ENCODE results near the gene NTRK3. TPM values are rescaled to one million over a fixed set of nuclear protein-coding genes. Genes with fewer than 3 reads are reported as not detected.

NTRK3 gene
- total RNA-seq, 2 experiments from 2014 or later = 0.78 TPM; not detected in 1

GRCh38 chr15:88241060-88241459 lies 15.5 kb downstream of the NTRK3 start:
- ATAC-seq (ENCODE audit: poor library complexity) (no peak), DNase-seq (no peak)
- no peak overlapping the region for H3K27ac ChIP-seq (ENCODE audit: low read depth in 1 of 2, low read length in 2 of 2)
- ChIA-PET POLR2A (no interaction called here), CTCF (interaction anchor here (0.5 kb wide), 1 partner anchor 428 kb away, joined by 3 read pairs; no protein-coding TSS in a partner anchor)
- TF ChIP-seq CTCF (IDR thresholded peaks at IDR 0.05) = no peak
- intact Hi-C loops (cut with DNase I, micrococcal nuclease) = loop anchor here in 1 of 2 experiments (10.0 kb wide), 1 partner anchor 1616 kb away; no protein-coding TSS in a partner anchor
- H3K36me3 ChIP-seq (ENCODE audit: insufficient read depth, low read length) = no peaks in the 10 kb centered on the region
- Mint-ChIP-seq H3K27me3 (peaks cover 5% of the 10 kb centered on the region), H3K4me1 (ENCODE audit: low read depth) (no peaks in the 10 kb centered on the region), H3K36me3 (ENCODE audit: low read depth) (no peaks in the 10 kb centered on the region), H3K27ac (no peak overlapping the region), H3K9me3 (no peaks in the 10 kb centered on the region), H3K4me3 (no peak overlapping the region)
- H3K4me1 ChIP-seq (ENCODE audit: insufficient read depth, low read length) = no peaks in the 10 kb centered on the region
- peaks cover under 1 to 3% of the 10 kb centered on the region in 2 experiments for H3K27me3 ChIP-seq (ENCODE audit: control insufficient read depth in 1 of 2, insufficient read depth in 2 of 2, low read length in 2 of 2)
- no peak overlapping the region for H3K4me3 ChIP-seq (ENCODE audit: low read length)
- H3K9me3 ChIP-seq (ENCODE audit: control insufficient read depth in 1 of 2, insufficient read depth in 1 of 2, low read length in 2 of 2) = no peaks in the 10 kb centered on the region

GRCh38 chr15:88239594-88239993 lies 16.9 kb downstream of the NTRK3 start:
- peaks cover 0 to 8% of the 10 kb centered on the region in 2 experiments for H3K9me3 ChIP-seq (ENCODE audit: control insufficient read depth in 1 of 2, insufficient read depth in 1 of 2, low read length in 2 of 2)
- CTCF ChIA-PET = no interaction called here

GRCh38 chr15:88238618-88239430 lies 17.7 kb downstream of the NTRK3 start:
- ChIA-PET POLR2A (no interaction called here), CTCF (no interaction called here)
- H3K9me3 ChIP-seq (ENCODE audit: control insufficient read depth in 1 of 2, insufficient read depth in 1 of 2, low read length in 2 of 2) = peaks cover 0 to 10% of the 10 kb centered on the region in 2 experiments
- no peaks in the 10 kb centered on the region for H3K36me3 ChIP-seq (ENCODE audit: insufficient read depth, low read length)
- Mint-ChIP-seq H3K27ac (no peak overlapping the region), H3K36me3 (ENCODE audit: low read depth) (no peaks in the 10 kb centered on the region), H3K9me3 (no peaks in the 10 kb centered on the region), H3K27me3 (peaks cover 21% of the 10 kb centered on the region), H3K4me3 (no peak overlapping the region), H3K4me1 (ENCODE audit: low read depth) (no peaks in the 10 kb centered on the region)
- no peak overlapping the region for H3K4me3 ChIP-seq (ENCODE audit: low read length)
- no peak for DNase-seq
- H3K27me3 ChIP-seq (ENCODE audit: control insufficient read depth in 1 of 2, insufficient read depth in 2 of 2, low read length in 2 of 2) = peaks cover 0 to 3% of the 10 kb centered on the region in 2 experiments
- no peak for TF ChIP-seq CTCF (IDR thresholded peaks at IDR 0.05)
- ATAC-seq (ENCODE audit: poor library complexity) = no peak
- no peaks in the 10 kb centered on the region for H3K4me1 ChIP-seq (ENCODE audit: insufficient read depth, low read length)
- intact Hi-C loops (cut with DNase I, micrococcal nuclease) = no loop called here
- H3K27ac ChIP-seq (ENCODE audit: low read depth in 1 of 2, low read length in 2 of 2) = no peak overlapping the region

More at GRCh38 chr15:88239594-88239993, 16.9 kb downstream of the NTRK3 start:
- H3K36me3 Mint-ChIP-seq (ENCODE audit: low read depth) = no peaks in the 10 kb centered on the region
- Histone ChIP-seq H3K27ac (ENCODE audit: low read depth in 1 of 2, low read length in 2 of 2) (no peak overlapping the region), H3K4me1 (ENCODE audit: insufficient read depth, low read length) (no peaks in the 10 kb centered on the region), H3K27me3 (ENCODE audit: control insufficient read depth in 1 of 2, insufficient read depth in 2 of 2, low read length in 2 of 2) (peaks cover 0 to 3% of the 10 kb centered on the region in 2 experiments), H3K4me3 (ENCODE audit: low read length) (no peak overlapping the region), H3K36me3 (ENCODE audit: insufficient read depth, low read length) (no peaks in the 10 kb centered on the region)
- ATAC-seq (ENCODE audit: poor library complexity) (no peak), DNase-seq (no peak)
- no peaks in the 10 kb centered on the region for H3K9me3 Mint-ChIP-seq
- H3K4me3 Mint-ChIP-seq = no peak overlapping the region
- POLR2A ChIA-PET = no interaction called here
- intact Hi-C loops (cut with DNase I, micrococcal nuclease) = no loop called here
- peaks cover 13% of the 10 kb centered on the region for H3K27me3 Mint-ChIP-seq
- H3K4me1 Mint-ChIP-seq (ENCODE audit: low read depth) = no peaks in the 10 kb centered on the region
- no peak for TF ChIP-seq CTCF (IDR thresholded peaks at IDR 0.05)
- no peak overlapping the region for H3K27ac Mint-ChIP-seq

Data from CD4-positive, alpha-beta T cell (primary cell).